Activated CD8-positive, alpha-beta memory T cell treated with anti-CD3 and anti-CD28 coated beads for 36 hours (primary cell): ENCODE results near the gene P2RY10. TPM values are rescaled to one million over a fixed set of nuclear protein-coding genes. Genes with fewer than 3 reads are reported as not detected.
"Not testable (repeated sequence)": the region's sequence is repeated elsewhere in the genome, so short reads cannot be mapped to it uniquely, and the experiment has no call there.

ENCODE experiments used
- CTCF ChIA-PET: fragments of 350-600 bp; sonication (Branson Sonifier 250); formaldehyde crosslinking; loops from one replicate; lab custom pipeline; 2021; ENCODE audit warnings: antibody characterized with exemption; lab: Charles Lee
- POLR2A ChIA-PET: fragments of 350-600 bp; sonication (Branson Sonifier 250); formaldehyde crosslinking; loops from one replicate; lab custom pipeline; 2021; ENCODE audit warnings: antibody characterized with exemption; lab: Charles Lee
- total RNA-seq, 2 experiments: library from RNA; stranded (reverse); gene quantifications; one replicate each; pipeline ENCODE4 v1.2.3, GENCODE V29; 2021

P2RY10 gene
- total RNA-seq, 2 experiments from 2014 or later = 57.5 to 57.8 TPM

DNA sequence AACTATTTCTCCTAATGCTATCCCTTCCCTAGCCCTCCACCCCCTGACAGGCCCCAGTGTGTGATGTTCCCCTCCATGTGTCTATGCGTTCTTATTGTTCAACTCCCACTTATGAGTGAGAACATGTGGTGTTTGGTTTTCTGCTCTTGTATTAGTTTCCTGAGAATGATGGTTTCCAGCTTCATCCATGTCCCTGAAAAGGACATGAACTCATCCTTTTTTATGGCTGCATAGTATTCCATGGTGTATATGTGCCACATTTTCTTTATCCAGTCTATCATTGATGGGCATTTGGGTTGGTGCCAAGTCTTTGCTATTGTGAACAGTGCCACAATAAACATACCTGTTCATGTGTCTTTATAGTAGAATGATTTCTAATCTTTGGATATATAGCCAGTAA, 62.3 kb downstream of the P2RY10 start:
- POLR2A ChIA-PET, CTCF ChIA-PET: not testable (repeated sequence)

Other genes starting within 250 kb of the P2RY10 start
- gene LPAR4, start 197.7 kb upstream of the P2RY10 start, total RNA-seq = under 1 TPM in 1 of 2 experiments, not detected in 1; 0.06 TPM
- 10 to 100 TPM; 30.5 to 30.9 TPM for gene GPR174, start 199.3 kb downstream of the P2RY10 start, total RNA-seq